ENCODE measurements around the gene NRCAM.
"Not testable (repeated sequence)": the region's sequence is repeated elsewhere in the genome, so short reads cannot be mapped to it uniquely, and the experiment has no call there.

NRCAM gene

GRCh38 chr7:108278776-108279175 lies 177.5 kb downstream of the NRCAM start:
- Histone ChIP-seq H3F3A (ENCODE audit: insufficient read depth, low read length) (no peaks in the 10 kb centered on the region), H2AFZ (ENCODE audit: low read length) (no peak overlapping the region), H3K36me3 (replicated peaks; ENCODE audit: insufficient read depth, low read length) (no peaks in the 10 kb centered on the region), H3K9me2 (replicated peaks; ENCODE audit: insufficient read depth, low read length) (no peaks in the 10 kb centered on the region), H3K27ac (ENCODE audit: low read length) (no peak overlapping the region), H4K20me1 (ENCODE audit: insufficient read depth, low read length) (no peaks in the 10 kb centered on the region), H3K4me2 (ENCODE audit: low read depth, low read length) (no peak overlapping the region), H3K4me3 (ENCODE audit: low read length) (no peak overlapping the region), H3K27me3 (replicated peaks; ENCODE audit: insufficient read depth, low read length) (no peaks in the 10 kb centered on the region), H3K79me2 (ENCODE audit: low read length) (no peaks in the 10 kb centered on the region), H3K9me3 (replicated peaks; ENCODE audit: insufficient read depth, low read length) (no peaks in the 10 kb centered on the region), H3K4me1 (ENCODE audit: low read length) (no peaks in the 10 kb centered on the region), H3K9ac (ENCODE audit: low read length) (no peak overlapping the region)
- no peak for DNase-seq
- TF ChIP-seq EZH2 (optimal IDR thresholded peaks at IDR 0.05; ENCODE audit: low read depth, low read length), result no peak
- TF ChIP-seq EZH2phosphoT487 (IDR thresholded peaks at IDR 0.05; ENCODE audit: low read length), result no peak
- no peak for TF ChIP-seq CTCF (IDR thresholded peaks at IDR 0.05; ENCODE audit: low read length)

GRCh38 chr7:108278281-108278680 lies 178.0 kb downstream of the NRCAM start:
- Histone ChIP-seq H3K9me3 (replicated peaks; ENCODE audit: insufficient read depth, low read length) (no peaks in the 10 kb centered on the region), H3K27ac (ENCODE audit: low read length) (no peak overlapping the region)

GRCh38 chr7:108274447-108274846 lies 181.8 kb downstream of the NRCAM start:
- H3K79me2 ChIP-seq (ENCODE audit: low read length); H3K4me2 ChIP-seq (ENCODE audit: low read depth, low read length); H3K4me3 ChIP-seq (ENCODE audit: low read length); H3K4me1 ChIP-seq (ENCODE audit: low read length); H3K27me3 ChIP-seq (replicated peaks; ENCODE audit: insufficient read depth, low read length); H3F3A ChIP-seq (ENCODE audit: insufficient read depth, low read length); H3K9ac ChIP-seq (ENCODE audit: low read length); DNase-seq; H3K27ac ChIP-seq (ENCODE audit: low read length); H3K9me3 ChIP-seq (replicated peaks; ENCODE audit: insufficient read depth, low read length); H3K9me2 ChIP-seq (replicated peaks; ENCODE audit: insufficient read depth, low read length); H3K36me3 ChIP-seq (replicated peaks; ENCODE audit: insufficient read depth, low read length); H4K20me1 ChIP-seq (ENCODE audit: insufficient read depth, low read length); H2AFZ ChIP-seq (ENCODE audit: low read length): not testable (repeated sequence)

More at GRCh38 chr7:108278281-108278680, 178.0 kb downstream of the NRCAM start:
- H4K20me1 ChIP-seq (ENCODE audit: insufficient read depth, low read length), result no peaks in the 10 kb centered on the region
- H3F3A ChIP-seq (ENCODE audit: insufficient read depth, low read length), result no peaks in the 10 kb centered on the region
- H3K9ac ChIP-seq (ENCODE audit: low read length), result no peak overlapping the region
- H3K4me2 ChIP-seq (ENCODE audit: low read depth, low read length), result no peak overlapping the region
- no peaks in the 10 kb centered on the region for H3K9me2 ChIP-seq (replicated peaks; ENCODE audit: insufficient read depth, low read length)
- no peaks in the 10 kb centered on the region for H3K36me3 ChIP-seq (replicated peaks; ENCODE audit: insufficient read depth, low read length)
- TF ChIP-seq EZH2 (optimal IDR thresholded peaks at IDR 0.05; ENCODE audit: low read depth, low read length), result no peak
- no peak for TF ChIP-seq EZH2phosphoT487 (IDR thresholded peaks at IDR 0.05; ENCODE audit: low read length)
- H3K4me3 ChIP-seq (ENCODE audit: low read length), result no peak overlapping the region
- H3K27me3 ChIP-seq (replicated peaks; ENCODE audit: insufficient read depth, low read length), result no peaks in the 10 kb centered on the region
- no peak overlapping the region for H2AFZ ChIP-seq (ENCODE audit: low read length)
- no peaks in the 10 kb centered on the region for H3K79me2 ChIP-seq (ENCODE audit: low read length)
- H3K4me1 ChIP-seq (ENCODE audit: low read length), result no peaks in the 10 kb centered on the region
- no peak for DNase-seq

GRCh38 chr7:108272891-108273290 lies 183.3 kb downstream of the NRCAM start:
- not testable (repeated sequence) for H3K4me2 ChIP-seq (ENCODE audit: low read depth, low read length); H4K20me1 ChIP-seq (ENCODE audit: insufficient read depth, low read length); H3K4me3 ChIP-seq (ENCODE audit: low read length); H3K36me3 ChIP-seq (replicated peaks; ENCODE audit: insufficient read depth, low read length); H2AFZ ChIP-seq (ENCODE audit: low read length); H3K9me3 ChIP-seq (replicated peaks; ENCODE audit: insufficient read depth, low read length); H3K27me3 ChIP-seq (replicated peaks; ENCODE audit: insufficient read depth, low read length); DNase-seq; H3F3A ChIP-seq (ENCODE audit: insufficient read depth, low read length); H3K27ac ChIP-seq (ENCODE audit: low read length); H3K79me2 ChIP-seq (ENCODE audit: low read length); H3K4me1 ChIP-seq (ENCODE audit: low read length); H3K9ac ChIP-seq (ENCODE audit: low read length); H3K9me2 ChIP-seq (replicated peaks; ENCODE audit: insufficient read depth, low read length)

- no peak overlapping the region for H3K4me3 ChIP-seq (ENCODE audit: low read length)
- H3K9me2 ChIP-seq (replicated peaks; ENCODE audit: insufficient read depth, low read length), result no peaks in the 10 kb centered on the region
- H2AFZ ChIP-seq (ENCODE audit: low read length), result no peak overlapping the region
- peak overlapping the region; percentile 26; the same call in 1 of the 2 replicates for H3K27ac ChIP-seq (ENCODE audit: low read length)
- H3K9me3 ChIP-seq (replicated peaks; ENCODE audit: insufficient read depth, low read length), result no peaks in the 10 kb centered on the region
- H3K36me3 ChIP-seq (replicated peaks; ENCODE audit: insufficient read depth, low read length), result no peaks in the 10 kb centered on the region
- no peaks in the 10 kb centered on the region for H3F3A ChIP-seq (ENCODE audit: insufficient read depth, low read length)
- H3K79me2 ChIP-seq (ENCODE audit: low read length), result no peaks in the 10 kb centered on the region
- no peaks in the 10 kb centered on the region for H4K20me1 ChIP-seq (ENCODE audit: insufficient read depth, low read length)
- H3K4me2 ChIP-seq (ENCODE audit: low read depth, low read length), result peak overlapping the region; percentile 4; the same call in 1 of the 2 replicates
- no peaks in the 10 kb centered on the region for H3K27me3 ChIP-seq (replicated peaks; ENCODE audit: insufficient read depth, low read length)
- H3K9ac ChIP-seq (ENCODE audit: low read length), result 0 out of 2 replicates have a peak overlapping the region, but pooled peaks have one; percentile 5
- TF ChIP-seq CTCF (IDR thresholded peaks at IDR 0.05; ENCODE audit: low read length), result no peak
- no peak for TF ChIP-seq EZH2phosphoT487 (IDR thresholded peaks at IDR 0.05; ENCODE audit: low read length)
- TF ChIP-seq EZH2 (optimal IDR thresholded peaks at IDR 0.05; ENCODE audit: low read depth, low read length), result no peak
- peak; percentile 53 for DNase-seq
- H3K4me1 ChIP-seq (ENCODE audit: low read length), result peaks cover 7% of the 10 kb centered on the region
These were observed 185.7 kb downstream of the NRCAM start for GRCh38 chr7:108270385-108271015.

Measured in MM.1S (cell line).